Panc1 (cell line): ENCODE data around the gene YWHAH. TPM values are rescaled to one million over a fixed set of nuclear protein-coding genes. Genes with fewer than 3 reads are reported as not detected.

Source experiments
- ATAC-seq: fragments of 200-7000 bp; cut with Tn5 transposase; 2 replicates; pipeline ENCODE4 v1.9.1; 2020; ENCODE audit warnings: mild to moderate bottlenecking, moderate library complexity
- BruUV-seq: library from RNA; stranded (reverse); fragments of 400-500 nt; replicated peaks from 2 replicates; lab custom pipeline; 2021; lab: Mats Ljungman, UMichigan
- CTCF ChIA-PET: fragments of 300-600 bp; sonication (Branson Sonifier 250); formaldehyde crosslinking; loops from one replicate; lab custom pipeline; 2022; ENCODE audit warnings: antibody characterized with exemption; lab: Charles Lee
- POLR2A ChIA-PET: fragments of 300-600 bp; sonication (Branson Sonifier 250); formaldehyde crosslinking; loops from one replicate; lab custom pipeline; 2022; ENCODE audit warnings: antibody characterized with exemption; lab: Charles Lee
- DNase-seq: peaks from one replicate; pipeline ENCODE4 v3.0.0-alpha.2; 2010; ENCODE audit warnings: low read depth, low spot score
- H3K27ac ChIP-seq: 2 replicates; pipeline ENCODE4 v1.5.1; 2011; ENCODE audit warnings: mild to moderate bottlenecking, low read length, inconsistent platforms
- H3K27me3 ChIP-seq: fragments of 200-500 bp; sonication (Bioruptor generic); 2 replicates; pipeline ENCODE4 v1.6.0; 2014; ENCODE audit warnings: low read length, inconsistent platforms; ENCODE audit not compliant: control insufficient read depth, insufficient read depth
- H3K36me3 ChIP-seq: fragments of 200-500 bp; sonication (Bioruptor generic); 2 replicates; pipeline ENCODE4 v1.5.1; 2014; ENCODE audit warnings: inconsistent platforms, mild to moderate bottlenecking, low read length, moderate library complexity; ENCODE audit not compliant: control insufficient read depth, insufficient read depth
- H3K4me1 ChIP-seq: 2 replicates; pipeline ENCODE4 v1.5.1; 2011; ENCODE audit warnings: inconsistent platforms, mild to moderate bottlenecking, low read length, moderate library complexity; ENCODE audit not compliant: control insufficient read depth, insufficient read depth
- H3K4me3 ChIP-seq, 2 experiments: 2 replicates each; pipeline ENCODE4 v1.5.1; 2011 to 2012; ENCODE audit warnings: low read depth in 2 of 2, low read length in 2 of 2, mild to moderate bottlenecking in 2 of 2, inconsistent platforms in 1 of 2, moderate library complexity in 1 of 2
- H3K9me3 ChIP-seq: fragments of 200-500 bp; sonication (Bioruptor generic); 2 replicates; pipeline ENCODE4 v1.5.1; 2014; ENCODE audit warnings: low read depth, mild to moderate bottlenecking, inconsistent platforms, low read length, moderate library complexity; ENCODE audit not compliant: control insufficient read depth, insufficient read depth
- POLR2AphosphoS5 ChIP-seq: IDR thresholded peaks from 2 replicates; pipeline ENCODE4 v1.6.1; 2012; ENCODE audit warnings: mild to moderate bottlenecking, low read depth, low read length, moderate library complexity
- REST ChIP-seq, 2 experiments: IDR thresholded peaks; 2 replicates each; pipeline ENCODE4 v1.6.1; 2011 to 2012; ENCODE audit warnings: low read depth in 2 of 2, control low read depth in 1 of 2, low read length in 1 of 2, mild to moderate bottlenecking in 1 of 2, moderate library complexity in 1 of 2; ENCODE audit not compliant: insufficient read depth in 1 of 2
- SIN3A ChIP-seq: IDR thresholded peaks from 2 replicates; pipeline ENCODE4 v1.6.1; 2012; ENCODE audit warnings: low read depth, mild to moderate bottlenecking, low read length, moderate library complexity, borderline replicate concordance; ENCODE audit not compliant: insufficient read depth
- TCF7L2 ChIP-seq: IDR thresholded peaks from 2 replicates; pipeline ENCODE4 v1.6.1; 2011; ENCODE audit warnings: mild to moderate bottlenecking, low read depth, low read length, inconsistent platforms
- in situ Hi-C: cut with HindIII; loops from 2 replicates; pipeline ENCODE4 v1.10.0; 2016; ENCODE audit warnings: low sequenced_read_pairs, low pct_unique_long_range_greater_than_20kb
- intact Hi-C: fragments of 100-400 bp; cut with micrococcal nuclease; formaldehyde crosslinking; loops from one replicate; pipeline ENCODE4 v1.10.0; 2022; ENCODE audit not compliant: unreplicated experiment
- total RNA-seq: library from RNA; stranded (reverse); gene quantifications from one replicate; pipeline ENCODE4 v1.2.1, GENCODE V29; 2021; ENCODE audit not compliant: unreplicated experiment
- TF ChIP-seq, protein P1 (sequence below): fragments of 450-650 bp; IDR thresholded peaks from 2 replicates; pipeline ENCODE4 v1.5.1; 2017; ENCODE audit warnings: mild to moderate bottlenecking

Gene YWHAH
- total RNA-seq, 1 experiment from 2014 or later = 138 TPM

- ChIA-PET POLR2A (no interaction called here), CTCF (no interaction called here)
- intact Hi-C loops (no loop called here), in situ Hi-C loops (no loop called here)
- no peak overlapping the region for H3K4me3 ChIP-seq
- H3K36me3 ChIP-seq = no peaks in the 10 kb centered on the region
- ATAC-seq (no peak), DNase-seq (no peak)
- no peaks in the 10 kb centered on the region; the same call in 1 of the 2 replicates for H3K27me3 ChIP-seq
- TF ChIP-seq, protein P1, sequence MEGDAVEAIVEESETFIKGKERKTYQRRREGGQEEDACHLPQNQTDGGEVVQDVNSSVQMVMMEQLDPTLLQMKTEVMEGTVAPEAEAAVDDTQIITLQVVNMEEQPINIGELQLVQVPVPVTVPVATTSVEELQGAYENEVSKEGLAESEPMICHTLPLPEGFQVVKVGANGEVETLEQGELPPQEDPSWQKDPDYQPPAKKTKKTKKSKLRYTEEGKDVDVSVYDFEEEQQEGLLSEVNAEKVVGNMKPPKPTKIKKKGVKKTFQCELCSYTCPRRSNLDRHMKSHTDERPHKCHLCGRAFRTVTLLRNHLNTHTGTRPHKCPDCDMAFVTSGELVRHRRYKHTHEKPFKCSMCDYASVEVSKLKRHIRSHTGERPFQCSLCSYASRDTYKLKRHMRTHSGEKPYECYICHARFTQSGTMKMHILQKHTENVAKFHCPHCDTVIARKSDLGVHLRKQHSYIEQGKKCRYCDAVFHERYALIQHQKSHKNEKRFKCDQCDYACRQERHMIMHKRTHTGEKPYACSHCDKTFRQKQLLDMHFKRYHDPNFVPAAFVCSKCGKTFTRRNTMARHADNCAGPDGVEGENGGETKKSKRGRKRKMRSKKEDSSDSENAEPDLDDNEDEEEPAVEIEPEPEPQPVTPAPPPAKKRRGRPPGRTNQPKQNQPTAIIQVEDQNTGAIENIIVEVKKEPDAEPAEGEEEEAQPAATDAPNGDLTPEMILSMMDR = no peak
- TF ChIP-seq TCF7L2 = no peak
- TF ChIP-seq REST (IDR thresholded peaks at IDR 0.05; ENCODE audit: insufficient read depth in 1 of 2, low read depth in 2 of 2, low read length in 1 of 2) = no peak
- TF ChIP-seq POLR2AphosphoS5 = no peak
- no peak for TF ChIP-seq SIN3A
- no peaks in the 10 kb centered on the region for H3K4me1 ChIP-seq
- H3K9me3 ChIP-seq = no peaks in the 10 kb centered on the region
- H3K27ac ChIP-seq = no peak overlapping the region
- BruUV-seq = no TSS peak
These were observed 20.6 kb upstream of the YWHAH start for GRCh38 chr22:31923747-31924146.

GRCh38 chr22:31925056-31925455 is 19.3 kb upstream of the YWHAH start:
- Histone ChIP-seq H3K27me3 (no peaks in the 10 kb centered on the region; the same call in 1 of the 2 replicates), H3K4me3 (no peak overlapping the region), H3K4me1 (no peaks in the 10 kb centered on the region), H3K36me3 (no peaks in the 10 kb centered on the region), H3K27ac (no peak overlapping the region), H3K9me3 (no peaks in the 10 kb centered on the region)
- no peak for TF ChIP-seq REST (IDR thresholded peaks at IDR 0.05; ENCODE audit: insufficient read depth in 1 of 2, low read depth in 2 of 2, low read length in 1 of 2)
- TF ChIP-seq TCF7L2 = no peak
- no peak for TF ChIP-seq SIN3A
- TF ChIP-seq, protein P1 = no peak
- no peak for TF ChIP-seq POLR2AphosphoS5
- no TSS peak for BruUV-seq
- POLR2A ChIA-PET = no interaction called here
- intact Hi-C loops = no loop called here
- DNase-seq (no peak), ATAC-seq (no peak)
- in situ Hi-C loops = no loop called here
- CTCF ChIA-PET = no interaction called here
